GM23338 (cell line): ENCODE results near the gene MED27. TPM values are rescaled to one million over a fixed set of nuclear protein-coding genes. Genes with fewer than 3 reads are reported as not detected.

Source experiments
- ATAC-seq: fragments of 200-7000 bp; cut with Tn5 transposase; 3 replicates; pipeline ENCODE4 v1.9.1; 2020
- DNase-seq: peaks from one replicate; pipeline ENCODE4 v3.0.0-alpha.2; 2015; ENCODE audit warnings: low spot score
- H2AFZ ChIP-seq: fragments of 200-600 bp; sonication (generic); 2 replicates; pipeline ENCODE4 v1.8.0; 2016; ENCODE audit warnings: antibody characterized with exemption, mild to moderate bottlenecking, moderate library complexity
- H3F3A ChIP-seq: fragments of 200-600 bp; sonication (generic); replicated peaks from 2 replicates; pipeline ENCODE4 v1.8.0; 2017; ENCODE audit warnings: antibody characterized with exemption, mixed run types, low read depth
- H3K27ac ChIP-seq: fragments of 200-600 bp; sonication (generic); 2 replicates; pipeline ENCODE4 v1.6.1; 2016; ENCODE audit warnings: low read depth
- H3K27me3 ChIP-seq: fragments of 200-600 bp; sonication (generic); 2 replicates; pipeline ENCODE4 v1.8.0; 2016; ENCODE audit warnings: mild to moderate bottlenecking, mixed run types, moderate library complexity; ENCODE audit not compliant: insufficient read depth
- H3K36me3 ChIP-seq: fragments of 200-600 bp; sonication (generic); 2 replicates; pipeline ENCODE4 v1.8.0; 2016; ENCODE audit warnings: mild to moderate bottlenecking; ENCODE audit not compliant: insufficient read depth
- H3K4me1 ChIP-seq: fragments of 200-600 bp; sonication (generic); 2 replicates; pipeline ENCODE4 v1.8.0; 2016; ENCODE audit warnings: mild to moderate bottlenecking, moderate library complexity; ENCODE audit not compliant: insufficient read depth
- H3K4me2 ChIP-seq: fragments of 200-600 bp; sonication (generic); 2 replicates; pipeline ENCODE4 v1.7.1; 2017; ENCODE audit warnings: mixed run types
- H3K4me3 ChIP-seq: fragments of 200-600 bp; sonication (generic); 2 replicates; pipeline ENCODE4 v1.6.1; 2016; ENCODE audit warnings: mixed run types
- H3K79me2 ChIP-seq: fragments of 200-600 bp; sonication (generic); replicated peaks from 2 replicates; pipeline ENCODE4 v1.8.0; 2017; ENCODE audit warnings: mild to moderate bottlenecking; ENCODE audit not compliant: insufficient read depth
- H3K9me2 ChIP-seq: fragments of 200-600 bp; sonication (generic); 2 replicates; pipeline ENCODE4 v1.8.0; 2017; ENCODE audit not compliant: insufficient read depth
- H4K20me1 ChIP-seq: fragments of 200-600 bp; sonication (generic); replicated peaks from 2 replicates; pipeline ENCODE4 v1.8.0; 2017; ENCODE audit warnings: mild to moderate bottlenecking; ENCODE audit not compliant: insufficient read depth
- H3K27ac Mint-ChIP-seq: 2 replicates; pipeline ENCODE4 v1.8.0; 2020; ENCODE audit warnings: inconsistent platforms, mild to moderate bottlenecking, moderate library complexity, mixed read lengths
- H3K27me3 Mint-ChIP-seq: 3 replicates; pipeline ENCODE4 v1.8.0; 2022; ENCODE audit warnings: low read depth, mild to moderate bottlenecking, moderate library complexity, mixed read lengths, inconsistent platforms; ENCODE audit not compliant: insufficient read depth, poor library complexity
- H3K36me3 Mint-ChIP-seq: 3 replicates; pipeline ENCODE4 v1.8.0; 2021; ENCODE audit warnings: low read depth, mild to moderate bottlenecking, inconsistent platforms, moderate library complexity, mixed read lengths
- H3K4me1 Mint-ChIP-seq: 3 replicates; pipeline ENCODE4 v1.8.0; 2020; ENCODE audit warnings: mild to moderate bottlenecking, inconsistent platforms, mixed read lengths
- H3K4me3 Mint-ChIP-seq: 3 replicates; pipeline ENCODE4 v1.8.0; 2021; ENCODE audit warnings: moderate library complexity, mild to moderate bottlenecking, inconsistent platforms, mixed read lengths
- H3K9me3 Mint-ChIP-seq: 3 replicates; pipeline ENCODE4 v1.8.0; 2020; ENCODE audit warnings: moderate library complexity, mild to moderate bottlenecking, inconsistent platforms, mixed read lengths
- CREB1 ChIP-seq: fragments of 250-450 bp; sonication (Bioruptor Pico); IDR thresholded peaks from 2 replicates; pipeline ENCODE4 v1.5.0; 2020; ENCODE audit warnings: low read depth, mild to moderate bottlenecking, moderate library complexity
- EZH2phosphoT487 ChIP-seq: fragments of 200-600 bp; sonication (generic); IDR thresholded peaks from one replicate; pipeline ENCODE4 v1.8.1; 2018; ENCODE audit warnings: antibody characterized with exemption; ENCODE audit not compliant: unreplicated experiment
- JUNB ChIP-seq: IDR thresholded peaks from one replicate; pipeline ENCODE4 v1.6.1; 2016; ENCODE audit warnings: antibody characterized with exemption; ENCODE audit not compliant: unreplicated experiment
- NANOG ChIP-seq: IDR thresholded peaks from 2 replicates; pipeline ENCODE4 v1.6.1; 2016; ENCODE audit warnings: antibody characterized with exemption, borderline replicate concordance
- POLR2AphosphoS5 ChIP-seq: IDR thresholded peaks from 2 replicates; pipeline ENCODE4 v1.6.1; 2016; ENCODE audit warnings: antibody characterized with exemption, low read depth
- STAT1 ChIP-seq: IDR thresholded peaks from one replicate; pipeline ENCODE4 v1.6.1; 2016; ENCODE audit warnings: antibody characterized with exemption; ENCODE audit not compliant: unreplicated experiment
- ZNF331 ChIP-seq: fragments of 250-450 bp; sonication (Bioruptor Pico); IDR thresholded peaks from 2 replicates; pipeline ENCODE4 v1.5.0; 2020; ENCODE audit warnings: low read depth, mild to moderate bottlenecking, moderate library complexity
- polyA plus RNA-seq: library from polyadenylated mRNA; unstranded; fragments of >200 nt; fragmentation: Nextera tagmentation; extraction: Ambion mirVana; gene quantifications from 2 replicates; pipeline ENCODE4 v1.2.1, GENCODE V29; 2016
- total RNA-seq: library from RNA; depleted of rRNA; stranded (reverse); fragments of >200 nt; shearing (Covaris generic); gene quantifications from 2 replicates; pipeline ENCODE4 v1.2.3, GENCODE V29; 2014
- TF ChIP-seq, protein P1 (sequence below), 2 experiments: fragments of 200-600 bp in 1 of 2; sonication (generic) in 1 of 2; conservative IDR thresholded peaks; 2 replicates each; pipeline versions ENCODE4 v1.5.1 to v1.6.1; 2016 to 2017; ENCODE audit warnings: antibody characterized with exemption in 2 of 2, low read depth in 2 of 2, mild to moderate bottlenecking in 2 of 2, moderate library complexity in 1 of 2
- TF ChIP-seq, protein P2 (sequence below): fragments of 250-450 bp; sonication (Bioruptor Pico); IDR thresholded peaks from 2 replicates; pipeline ENCODE4 v1.5.0; 2020; ENCODE audit warnings: mild to moderate bottlenecking, moderate library complexity
- TF ChIP-seq, protein P3 (sequence below): IDR thresholded peaks from one replicate; pipeline ENCODE4 v1.6.1; 2018; ENCODE audit warnings: antibody characterized with exemption; ENCODE audit not compliant: unreplicated experiment

Gene MED27
- total and polyA plus RNA-seq, 2 experiments from 2014 or later: 30.6 to 35.0 TPM

DNA sequence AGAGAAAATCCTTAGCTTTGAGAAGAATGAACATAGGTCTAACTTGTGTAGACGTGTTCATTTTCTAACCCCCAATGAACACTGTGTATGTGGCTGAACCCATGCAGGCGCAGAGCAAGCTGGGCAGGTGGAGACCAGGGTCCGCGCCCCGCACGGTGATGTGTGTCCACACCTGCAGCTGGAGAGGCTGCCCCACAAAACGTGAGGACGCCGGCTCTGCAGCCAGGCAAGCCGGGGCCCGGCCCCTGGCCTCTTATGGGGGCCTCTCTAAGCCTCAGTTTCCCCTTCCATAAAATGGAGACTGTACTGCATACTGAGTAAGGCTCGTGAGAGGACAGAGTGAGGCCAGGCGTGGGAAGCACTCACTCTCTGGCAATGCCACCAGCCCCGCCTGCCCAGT is 215.1 kb downstream of the MED27 start:
- no peaks in the 10 kb centered on the region for H3K27me3 ChIP-seq
- TF ChIP-seq EZH2phosphoT487: no peak
- TF ChIP-seq JUNB: no peak
- TF ChIP-seq, protein P1, sequence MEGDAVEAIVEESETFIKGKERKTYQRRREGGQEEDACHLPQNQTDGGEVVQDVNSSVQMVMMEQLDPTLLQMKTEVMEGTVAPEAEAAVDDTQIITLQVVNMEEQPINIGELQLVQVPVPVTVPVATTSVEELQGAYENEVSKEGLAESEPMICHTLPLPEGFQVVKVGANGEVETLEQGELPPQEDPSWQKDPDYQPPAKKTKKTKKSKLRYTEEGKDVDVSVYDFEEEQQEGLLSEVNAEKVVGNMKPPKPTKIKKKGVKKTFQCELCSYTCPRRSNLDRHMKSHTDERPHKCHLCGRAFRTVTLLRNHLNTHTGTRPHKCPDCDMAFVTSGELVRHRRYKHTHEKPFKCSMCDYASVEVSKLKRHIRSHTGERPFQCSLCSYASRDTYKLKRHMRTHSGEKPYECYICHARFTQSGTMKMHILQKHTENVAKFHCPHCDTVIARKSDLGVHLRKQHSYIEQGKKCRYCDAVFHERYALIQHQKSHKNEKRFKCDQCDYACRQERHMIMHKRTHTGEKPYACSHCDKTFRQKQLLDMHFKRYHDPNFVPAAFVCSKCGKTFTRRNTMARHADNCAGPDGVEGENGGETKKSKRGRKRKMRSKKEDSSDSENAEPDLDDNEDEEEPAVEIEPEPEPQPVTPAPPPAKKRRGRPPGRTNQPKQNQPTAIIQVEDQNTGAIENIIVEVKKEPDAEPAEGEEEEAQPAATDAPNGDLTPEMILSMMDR (conservative IDR thresholded peaks at IDR 0.05; ENCODE audit: low read depth in 2 of 2): no peak
- TF ChIP-seq STAT1: no peak
- no peak for TF ChIP-seq NANOG
- peaks cover 12% of the 10 kb centered on the region for H3K4me1 Mint-ChIP-seq
- DNase-seq: no peak
- peaks cover 6% of the 10 kb centered on the region; the same call in 2 of the 3 replicates for H3K36me3 Mint-ChIP-seq
- peaks cover 9% of the 10 kb centered on the region for H3K4me1 ChIP-seq
- H3K4me2 ChIP-seq: no peak overlapping the region
- H3K9me3 Mint-ChIP-seq: no peaks in the 10 kb centered on the region; the same call in 2 of the 3 replicates
- no peak overlapping the region for H3K27ac Mint-ChIP-seq
- H3K4me3 ChIP-seq: no peak overlapping the region
- 0 out of 2 replicates have a peak, but pooled peaks cover 5% of the 10 kb centered on the region for H4K20me1 ChIP-seq
- no peak for ATAC-seq
- no peaks in the 10 kb centered on the region for H3F3A ChIP-seq
- H2AFZ ChIP-seq: no peak overlapping the region
- peaks cover 13% of the 10 kb centered on the region for H3K27me3 Mint-ChIP-seq
- no peak overlapping the region for H3K4me3 Mint-ChIP-seq
- H3K79me2 ChIP-seq: no peaks in the 10 kb centered on the region
- no peaks in the 10 kb centered on the region for H3K36me3 ChIP-seq
- H3K9me2 ChIP-seq: no peaks in the 10 kb centered on the region
- H3K27ac ChIP-seq: no peak overlapping the region

DNA sequence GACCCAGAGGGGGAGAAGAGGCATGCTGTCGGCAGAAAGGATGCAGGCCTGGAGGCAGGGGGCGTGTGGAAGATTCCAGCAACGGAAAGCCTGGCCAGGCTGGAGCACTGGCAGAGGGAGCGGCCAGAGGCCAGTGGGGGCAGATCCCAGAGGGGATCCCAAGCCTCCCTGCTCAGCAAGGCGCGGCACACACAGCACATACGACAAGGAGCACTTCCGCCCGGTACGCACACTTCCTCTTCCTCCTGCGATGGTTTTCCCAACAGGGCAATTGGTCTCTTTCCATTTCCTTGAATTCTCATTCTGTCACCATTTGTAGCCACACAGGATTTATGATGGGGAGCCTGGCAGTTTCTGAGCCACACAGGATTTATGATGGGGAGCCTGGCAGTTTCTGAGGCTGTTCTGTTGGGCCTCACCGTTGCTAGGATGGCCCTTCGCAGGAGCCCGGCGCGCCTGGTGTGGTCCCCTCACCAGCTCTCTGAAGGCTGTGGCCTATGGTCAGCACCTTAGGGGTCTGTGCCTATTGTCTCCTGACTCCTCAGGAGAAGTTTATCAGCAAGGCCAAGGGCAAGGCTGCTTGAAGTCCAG is 216.3 kb downstream of the MED27 start:
- H3K27ac Mint-ChIP-seq: no peak overlapping the region
- H3K27me3 ChIP-seq: no peaks in the 10 kb centered on the region
- 0 out of 2 replicates have a peak, but pooled peaks cover 5% of the 10 kb centered on the region for H4K20me1 ChIP-seq
- no peak for ATAC-seq
- no peak for DNase-seq
- H3K4me1 Mint-ChIP-seq: peaks cover 2% of the 10 kb centered on the region; the same call in 2 of the 3 replicates
- peaks cover 5% of the 10 kb centered on the region for H3K27me3 Mint-ChIP-seq
- no peaks in the 10 kb centered on the region; the same call in 2 of the 3 replicates for H3K9me3 Mint-ChIP-seq
- H3K36me3 Mint-ChIP-seq: peaks cover 6% of the 10 kb centered on the region; the same call in 2 of the 3 replicates
- H3K27ac ChIP-seq: no peak overlapping the region
- no peaks in the 10 kb centered on the region for H3K9me2 ChIP-seq
- H3K4me1 ChIP-seq: no peaks in the 10 kb centered on the region
- no peak overlapping the region for H3K4me2 ChIP-seq
- no peaks in the 10 kb centered on the region for H3K79me2 ChIP-seq
- no peak overlapping the region for H2AFZ ChIP-seq
- no peaks in the 10 kb centered on the region for H3F3A ChIP-seq
- no peak overlapping the region for H3K4me3 ChIP-seq
- no peak overlapping the region for H3K4me3 Mint-ChIP-seq
- no peaks in the 10 kb centered on the region for H3K36me3 ChIP-seq
- TF ChIP-seq ZNF331 (no peak), POLR2AphosphoS5 (no peak), CREB1 (CRISPR knock-in tag) (no peak), EZH2phosphoT487 (no peak), NANOG (no peak), JUNB (no peak)
- TF ChIP-seq, protein P2, sequence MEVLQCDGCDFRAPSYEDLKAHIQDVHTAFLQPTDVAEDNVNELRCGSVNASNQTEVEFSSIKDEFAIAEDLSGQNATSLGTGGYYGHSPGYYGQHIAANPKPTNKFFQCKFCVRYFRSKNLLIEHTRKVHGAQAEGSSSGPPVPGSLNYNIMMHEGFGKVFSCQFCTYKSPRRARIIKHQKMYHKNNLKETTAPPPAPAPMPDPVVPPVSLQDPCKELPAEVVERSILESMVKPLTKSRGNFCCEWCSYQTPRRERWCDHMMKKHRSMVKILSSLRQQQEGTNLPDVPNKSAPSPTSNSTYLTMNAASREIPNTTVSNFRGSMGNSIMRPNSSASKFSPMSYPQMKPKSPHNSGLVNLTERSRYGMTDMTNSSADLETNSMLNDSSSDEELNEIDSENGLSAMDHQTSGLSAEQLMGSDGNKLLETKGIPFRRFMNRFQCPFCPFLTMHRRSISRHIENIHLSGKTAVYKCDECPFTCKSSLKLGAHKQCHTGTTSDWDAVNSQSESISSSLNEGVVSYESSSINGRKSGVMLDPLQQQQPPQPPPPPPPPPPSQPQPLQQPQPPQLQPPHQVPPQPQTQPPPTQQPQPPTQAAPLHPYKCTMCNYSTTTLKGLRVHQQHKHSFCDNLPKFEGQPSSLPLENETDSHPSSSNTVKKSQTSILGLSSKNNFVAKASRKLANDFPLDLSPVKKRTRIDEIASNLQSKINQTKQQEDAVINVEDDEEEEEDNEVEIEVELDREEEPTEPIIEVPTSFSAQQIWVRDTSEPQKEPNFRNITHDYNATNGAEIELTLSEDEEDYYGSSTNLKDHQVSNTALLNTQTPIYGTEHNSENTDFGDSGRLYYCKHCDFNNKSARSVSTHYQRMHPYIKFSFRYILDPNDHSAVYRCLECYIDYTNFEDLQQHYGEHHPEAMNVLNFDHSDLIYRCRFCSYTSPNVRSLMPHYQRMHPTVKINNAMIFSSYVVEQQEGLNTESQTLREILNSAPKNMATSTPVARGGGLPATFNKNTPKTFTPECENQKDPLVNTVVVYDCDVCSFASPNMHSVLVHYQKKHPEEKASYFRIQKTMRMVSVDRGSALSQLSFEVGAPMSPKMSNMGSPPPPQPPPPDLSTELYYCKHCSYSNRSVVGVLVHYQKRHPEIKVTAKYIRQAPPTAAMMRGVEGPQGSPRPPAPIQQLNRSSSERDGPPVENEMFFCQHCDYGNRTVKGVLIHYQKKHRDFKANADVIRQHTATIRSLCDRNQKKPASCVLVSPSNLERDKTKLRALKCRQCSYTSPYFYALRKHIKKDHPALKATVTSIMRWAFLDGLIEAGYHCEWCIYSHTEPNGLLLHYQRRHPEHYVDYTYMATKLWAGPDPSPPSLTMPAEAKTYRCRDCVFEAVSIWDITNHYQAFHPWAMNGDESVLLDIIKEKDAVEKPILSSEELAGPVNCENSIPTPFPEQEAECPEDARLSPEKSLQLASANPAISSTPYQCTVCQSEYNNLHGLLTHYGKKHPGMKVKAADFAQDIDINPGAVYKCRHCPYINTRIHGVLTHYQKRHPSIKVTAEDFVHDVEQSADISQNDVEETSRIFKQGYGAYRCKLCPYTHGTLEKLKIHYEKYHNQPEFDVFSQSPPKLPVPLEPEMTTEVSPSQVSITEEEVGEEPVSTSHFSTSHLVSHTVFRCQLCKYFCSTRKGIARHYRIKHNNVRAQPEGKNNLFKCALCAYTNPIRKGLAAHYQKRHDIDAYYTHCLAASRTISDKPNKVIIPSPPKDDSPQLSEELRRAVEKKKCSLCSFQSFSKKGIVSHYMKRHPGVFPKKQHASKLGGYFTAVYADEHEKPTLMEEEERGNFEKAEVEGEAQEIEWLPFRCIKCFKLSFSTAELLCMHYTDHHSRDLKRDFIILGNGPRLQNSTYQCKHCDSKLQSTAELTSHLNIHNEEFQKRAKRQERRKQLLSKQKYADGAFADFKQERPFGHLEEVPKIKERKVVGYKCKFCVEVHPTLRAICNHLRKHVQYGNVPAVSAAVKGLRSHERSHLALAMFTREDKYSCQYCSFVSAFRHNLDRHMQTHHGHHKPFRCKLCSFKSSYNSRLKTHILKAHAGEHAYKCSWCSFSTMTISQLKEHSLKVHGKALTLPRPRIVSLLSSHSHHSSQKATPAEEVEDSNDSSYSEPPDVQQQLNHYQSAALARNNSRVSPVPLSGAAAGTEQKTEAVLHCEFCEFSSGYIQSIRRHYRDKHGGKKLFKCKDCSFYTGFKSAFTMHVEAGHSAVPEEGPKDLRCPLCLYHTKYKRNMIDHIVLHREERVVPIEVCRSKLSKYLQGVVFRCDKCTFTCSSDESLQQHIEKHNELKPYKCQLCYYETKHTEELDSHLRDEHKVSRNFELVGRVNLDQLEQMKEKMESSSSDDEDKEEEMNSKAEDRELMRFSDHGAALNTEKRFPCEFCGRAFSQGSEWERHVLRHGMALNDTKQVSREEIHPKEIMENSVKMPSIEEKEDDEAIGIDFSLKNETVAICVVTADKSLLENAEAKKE (CRISPR knock-in tag): no peak
- TF ChIP-seq, protein P3, sequence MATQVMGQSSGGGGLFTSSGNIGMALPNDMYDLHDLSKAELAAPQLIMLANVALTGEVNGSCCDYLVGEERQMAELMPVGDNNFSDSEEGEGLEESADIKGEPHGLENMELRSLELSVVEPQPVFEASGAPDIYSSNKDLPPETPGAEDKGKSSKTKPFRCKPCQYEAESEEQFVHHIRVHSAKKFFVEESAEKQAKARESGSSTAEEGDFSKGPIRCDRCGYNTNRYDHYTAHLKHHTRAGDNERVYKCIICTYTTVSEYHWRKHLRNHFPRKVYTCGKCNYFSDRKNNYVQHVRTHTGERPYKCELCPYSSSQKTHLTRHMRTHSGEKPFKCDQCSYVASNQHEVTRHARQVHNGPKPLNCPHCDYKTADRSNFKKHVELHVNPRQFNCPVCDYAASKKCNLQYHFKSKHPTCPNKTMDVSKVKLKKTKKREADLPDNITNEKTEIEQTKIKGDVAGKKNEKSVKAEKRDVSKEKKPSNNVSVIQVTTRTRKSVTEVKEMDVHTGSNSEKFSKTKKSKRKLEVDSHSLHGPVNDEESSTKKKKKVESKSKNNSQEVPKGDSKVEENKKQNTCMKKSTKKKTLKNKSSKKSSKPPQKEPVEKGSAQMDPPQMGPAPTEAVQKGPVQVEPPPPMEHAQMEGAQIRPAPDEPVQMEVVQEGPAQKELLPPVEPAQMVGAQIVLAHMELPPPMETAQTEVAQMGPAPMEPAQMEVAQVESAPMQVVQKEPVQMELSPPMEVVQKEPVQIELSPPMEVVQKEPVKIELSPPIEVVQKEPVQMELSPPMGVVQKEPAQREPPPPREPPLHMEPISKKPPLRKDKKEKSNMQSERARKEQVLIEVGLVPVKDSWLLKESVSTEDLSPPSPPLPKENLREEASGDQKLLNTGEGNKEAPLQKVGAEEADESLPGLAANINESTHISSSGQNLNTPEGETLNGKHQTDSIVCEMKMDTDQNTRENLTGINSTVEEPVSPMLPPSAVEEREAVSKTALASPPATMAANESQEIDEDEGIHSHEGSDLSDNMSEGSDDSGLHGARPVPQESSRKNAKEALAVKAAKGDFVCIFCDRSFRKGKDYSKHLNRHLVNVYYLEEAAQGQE: no peak
